Right lobe of liver (tissue), 6 donors: ENCODE data around the gene CORO2A. TPM values are rescaled to one million over a fixed set of nuclear protein-coding genes. Genes with fewer than 3 reads are reported as not detected.

Experiments used
- ATAC-seq, 4 donors: fragments of 200-7000 bp; cut with Tn5 transposase; one replicate each; pipeline ENCODE4 v1.9.1; 2020; ENCODE audit warnings: mild to moderate bottlenecking in 4 of 4, moderate library complexity in 4 of 4
- DNase-seq, 3 donors: peaks; one replicate each; pipeline ENCODE4 v3.0.0-alpha.2; 2020
- H3K27ac ChIP-seq, 3 donors: fragments of 200-600 bp; one replicate each; pipeline ENCODE4 v1.8.0; 2022
- H3K27me3 ChIP-seq, 2 donors: fragments of 200-600 bp; one replicate each; pipeline ENCODE4 v1.8.0; 2022
- H3K36me3 ChIP-seq, 4 donors: fragments of 200-600 bp; sonication (generic) in 1 of 4; one replicate each; pipeline versions ENCODE4 v1.5.1 to v1.8.0; 2017 to 2022; ENCODE audit warnings: control low read depth in 1 of 4
- H3K4me1 ChIP-seq, 4 donors: fragments of 200-600 bp; sonication (generic) in 1 of 4; one replicate each; pipeline versions ENCODE4 v1.5.1 to v1.8.0; 2017 to 2022; ENCODE audit warnings: control low read depth in 1 of 4
- H3K4me3 ChIP-seq, 3 donors: fragments of 200-600 bp; one replicate each; pipeline ENCODE4 v1.8.0; 2022
- H3K9me3 ChIP-seq, 4 donors: fragments of 200-600 bp; sonication (generic) in 1 of 4; one replicate each; pipeline versions ENCODE4 v1.5.1 to v1.8.0; 2017 to 2022; ENCODE audit warnings: control low read depth in 1 of 4
- CTCF ChIP-seq, 4 donors: fragments of 200-600 bp in 3 of 4; fragments of 450-650 bp in 1 of 4; IDR thresholded peaks; one replicate each; pipeline versions ENCODE4 v1.5.1 to v1.8.0; 2016 to 2022; ENCODE audit warnings: antibody characterized with exemption in 4 of 4, mild to moderate bottlenecking in 2 of 4
- POLR2A ChIP-seq: fragments of 450-650 bp; IDR thresholded peaks from one replicate; pipeline ENCODE4 v1.6.1; 2017; ENCODE audit warnings: antibody characterized with exemption, mild to moderate bottlenecking
- WGBS: methylation state at CpG from one replicate; pipeline ENCODE4 v1.1.6; 2018; ENCODE audit warnings: low coverage, low lambda C conversion rate; ENCODE audit not compliant: insufficient coverage; ENCODE audit errors: missing lambda C conversion rate; 5-methylcytosine and 5-hydroxymethylcytosine counted together
- intact Hi-C, 2 donors: fragments of 100-400 bp; cut with DNase I; formaldehyde crosslinking; loops; one replicate each; pipeline versions ENCODE4 v1.11.2 to v1.14.1; 2022
- total RNA-seq, 6 experiments: library from RNA; depleted of rRNA in 2 of 6; stranded (reverse); fragments of >200 nt in 2 of 6; fragmentation: NEBNext Ultra II Directional in 3 of 6; extraction: Animal tissue kit (Norgen Biotek cat#: 25700) in 3 of 6; gene quantifications; one replicate each; pipeline versions ENCODE4 v1.1.0 to v1.2.4, GENCODE V29; 2016 to 2023
- donor health status: DM: no; HTN: yes; CAD: no.
- donor health status: DM: no; HTN: no; CAD: no.
- donor health status: DM: no; HTN: no; CAD: no.
- donor health status: DM: no; HTN: yes; CAD: no.
- donor health status: DM: no; HTN: yes; CAD: no.

CORO2A gene
- total RNA-seq, 6 experiments from 2014 or later, result 0.67 to 6.2 (median 3.3) TPM

GRCh38 chr9:98157372-98157771, 35.1 kb downstream of the CORO2A start:
- Histone ChIP-seq H3K4me3 (no peak overlapping the region), H3K27ac (no peak overlapping the region), H3K27me3 (no peaks in the 10 kb centered on the region), H3K36me3 (no peaks in the 10 kb centered on the region), H3K9me3 (no peaks in the 10 kb centered on the region), H3K4me1 (peaks cover 0 to 16% (median 6%) of the 10 kb centered on the region in 4 donors)
- intact Hi-C loops, result no loop called here
- TF ChIP-seq POLR2A (no peak), CTCF (IDR thresholded peaks at IDR 0.05) (no peak)
- DNase-seq, result no peak
- 98% methylated on average over 8 of the region's 10 CpGs for WGBS
- no peak for ATAC-seq

GRCh38 chr9:98154678-98155077, 37.8 kb downstream of the CORO2A start:
- Histone ChIP-seq H3K9me3 (no peaks in the 10 kb centered on the region), H3K4me1 (peaks cover 0 to 16% (median 6%) of the 10 kb centered on the region in 4 donors), H3K36me3 (no peaks in the 10 kb centered on the region), H3K4me3 (no peak overlapping the region), H3K27me3 (no peaks in the 10 kb centered on the region), H3K27ac (no peak overlapping the region)
- DNase-seq (no peak), ATAC-seq (no peak)
- no peak for TF ChIP-seq CTCF (IDR thresholded peaks at IDR 0.05)
- no peak for TF ChIP-seq POLR2A
- intact Hi-C loops, result no loop called here
- WGBS, result 96% methylated on average over 2 of the region's 2 CpGs

- no peak for DNase-seq
- no peaks in the 10 kb centered on the region for H3K27me3 ChIP-seq
- ATAC-seq, result no peak
- no peak overlapping the region for H3K4me3 ChIP-seq
- no peaks in the 10 kb centered on the region for H3K9me3 ChIP-seq
- TF ChIP-seq CTCF (IDR thresholded peaks at IDR 0.05), result no peak
- no peak for TF ChIP-seq POLR2A
- peaks cover 0 to under 1% (median 0%) of the 10 kb centered on the region in 4 donors for H3K4me1 ChIP-seq
- no peak overlapping the region for H3K27ac ChIP-seq
- H3K36me3 ChIP-seq, result no peaks in the 10 kb centered on the region
- intact Hi-C loops, result no loop called here
Observed at GRCh38 chr9:98152526-98152925, 39.9 kb downstream of the CORO2A start.

- peaks cover 0 to 13% (median 5%) of the 10 kb centered on the region in 4 donors for H3K4me1 ChIP-seq
- intact Hi-C loops, result no loop called here
- no peak for TF ChIP-seq POLR2A
- TF ChIP-seq CTCF (IDR thresholded peaks at IDR 0.05), result no peak
- H3K9me3 ChIP-seq, result no peaks in the 10 kb centered on the region
- H3K36me3 ChIP-seq, result no peaks in the 10 kb centered on the region
- DNase-seq, result no peak
- ATAC-seq, result no peak
- no peaks in the 10 kb centered on the region for H3K27me3 ChIP-seq
- no peak overlapping the region for H3K27ac ChIP-seq
- no peak overlapping the region for H3K4me3 ChIP-seq
- WGBS, result 70% methylated on average over 3 of the region's 3 CpGs
Observed at GRCh38 chr9:98150721-98151120, 41.7 kb downstream of the CORO2A start.

GRCh38 chr9:98150164-98150563, 42.3 kb downstream of the CORO2A start:
- 80% methylated on average over 3 of the region's 7 CpGs for WGBS
- no peak for ATAC-seq
- Histone ChIP-seq H3K4me1 (peaks cover 0 to 18% (median 7%) of the 10 kb centered on the region in 4 donors), H3K36me3 (no peaks in the 10 kb centered on the region), H3K27me3 (no peaks in the 10 kb centered on the region), H3K4me3 (no peak overlapping the region), H3K27ac (no peak overlapping the region), H3K9me3 (no peaks in the 10 kb centered on the region)
- TF ChIP-seq CTCF (IDR thresholded peaks at IDR 0.05), result no peak
- no peak for TF ChIP-seq POLR2A
- intact Hi-C loops, result no loop called here
- DNase-seq, result no peak
